Liver (tissue), 9 donors: ENCODE results near the gene VWA5B2. TPM values are rescaled to one million over a fixed set of nuclear protein-coding genes. Genes with fewer than 3 reads are reported as not detected.

Experiments
- DNase-seq: peaks from one replicate; pipeline ENCODE4 v3.0.0-alpha.2; 2017; ENCODE audit warnings: low spot score
- H3K27ac ChIP-seq, 2 donors: one replicate each; pipeline ENCODE4 v1.7.0; 2013; ENCODE audit warnings: inconsistent platforms in 2 of 2, low read length in 2 of 2, control low read depth in 1 of 2, low read depth in 1 of 2, mild to moderate bottlenecking in 1 of 2
- H3K27me3 ChIP-seq, 4 donors: one replicate each; pipeline versions ENCODE4 v1.6.1 to v1.7.0; 2013; ENCODE audit warnings: low read length in 3 of 4, inconsistent platforms in 1 of 4, mild to moderate bottlenecking in 1 of 4, moderate library complexity in 1 of 4; ENCODE audit not compliant: control insufficient read depth in 4 of 4, insufficient read depth in 4 of 4
- H3K36me3 ChIP-seq, 4 donors: one replicate each; pipeline versions ENCODE4 v1.6.1 to v1.7.0; 2013; ENCODE audit warnings: low read length in 3 of 4, mild to moderate bottlenecking in 3 of 4, low read depth in 1 of 4, moderate library complexity in 1 of 4; ENCODE audit not compliant: control insufficient read depth in 4 of 4, insufficient read depth in 3 of 4
- H3K4me1 ChIP-seq, 4 donors: one replicate each; pipeline versions ENCODE4 v1.6.1 to v1.7.0; 2013; ENCODE audit warnings: low read length in 3 of 4, mild to moderate bottlenecking in 3 of 4, moderate library complexity in 1 of 4; ENCODE audit not compliant: control insufficient read depth in 4 of 4, insufficient read depth in 4 of 4
- H3K4me3 ChIP-seq, 3 donors: one replicate each; pipeline versions ENCODE4 v1.6.1 to v1.7.0; 2013; ENCODE audit warnings: low read length in 3 of 3, control low read depth in 1 of 3, low read depth in 1 of 3, mild to moderate bottlenecking in 1 of 3
- H3K9ac ChIP-seq, 2 donors: one replicate each; pipeline ENCODE4 v1.7.0; 2013; ENCODE audit warnings: low read length in 2 of 2, mild to moderate bottlenecking in 2 of 2, moderate library complexity in 2 of 2, control low read depth in 1 of 2, low read depth in 1 of 2
- H3K9me3 ChIP-seq, 4 donors: one replicate each; pipeline versions ENCODE4 v1.6.1 to v1.7.0; 2013; ENCODE audit warnings: low read length in 3 of 4; ENCODE audit not compliant: control insufficient read depth in 4 of 4
- EGR1 ChIP-seq, 2 donors: IDR thresholded peaks; 2 replicates each; pipeline ENCODE4 v1.6.1; 2016 to 2018; ENCODE audit warnings: antibody characterized with exemption in 2 of 2, low read depth in 2 of 2
- FOXA1 ChIP-seq: IDR thresholded peaks from 2 replicates; pipeline ENCODE4 v1.6.1; 2016; ENCODE audit warnings: antibody characterized with exemption
- FOXA2 ChIP-seq: IDR thresholded peaks from 2 replicates; pipeline ENCODE4 v1.6.1; 2016; ENCODE audit warnings: antibody characterized with exemption
- GABPA ChIP-seq, 2 donors: IDR thresholded peaks in 1 of 2; conservative IDR thresholded peaks in 1 of 2; 2 replicates each; pipeline ENCODE4 v1.6.1; 2016; ENCODE audit warnings: antibody characterized with exemption in 2 of 2, mild to moderate bottlenecking in 1 of 2, moderate library complexity in 1 of 2
- HNF4A ChIP-seq, 2 donors: conservative IDR thresholded peaks; 2 replicates each; pipeline ENCODE4 v1.6.1; 2016; ENCODE audit warnings: antibody characterized with exemption in 2 of 2, mild to moderate bottlenecking in 2 of 2
- HNF4G ChIP-seq: IDR thresholded peaks from 2 replicates; pipeline ENCODE4 v1.6.1; 2016; ENCODE audit warnings: antibody characterized with exemption
- JUND ChIP-seq, 2 donors: IDR thresholded peaks; 2 replicates each; pipeline ENCODE4 v1.6.1; 2016; ENCODE audit warnings: antibody characterized with exemption in 2 of 2
- NR2F2 ChIP-seq: IDR thresholded peaks from 2 replicates; pipeline ENCODE4 v1.6.1; 2016; ENCODE audit warnings: antibody characterized with exemption
- RAD21 ChIP-seq, 2 donors: IDR thresholded peaks; 2 replicates each; pipeline ENCODE4 v1.6.1; 2016; ENCODE audit warnings: antibody characterized with exemption in 2 of 2, mild to moderate bottlenecking in 2 of 2
- RXRA ChIP-seq, 2 donors: IDR thresholded peaks; 2 replicates each; pipeline ENCODE4 v1.6.1; 2017 to 2018; ENCODE audit warnings: antibody characterized with exemption in 2 of 2, mild to moderate bottlenecking in 1 of 2
- SP1 ChIP-seq: IDR thresholded peaks from 2 replicates; pipeline ENCODE4 v1.6.1; 2018; ENCODE audit warnings: antibody characterized with exemption, mild to moderate bottlenecking
- TAF1 ChIP-seq: conservative IDR thresholded peaks from 2 replicates; pipeline ENCODE4 v1.6.1; 2016; ENCODE audit warnings: antibody characterized with exemption, mild to moderate bottlenecking
- YY1 ChIP-seq: IDR thresholded peaks from 2 replicates; pipeline ENCODE4 v1.6.1; 2016; ENCODE audit warnings: antibody characterized with exemption, mild to moderate bottlenecking
- WGBS: extraction: QIAGEN DNeasy Blood & Tissue Kit; methylation state at CpG from one replicate; pipeline ENCODE4 v1.1.7; 2013; 5-methylcytosine and 5-hydroxymethylcytosine counted together
- polyA plus RNA-seq, 2 donors: library from polyadenylated mRNA; stranded (reverse) in 1 of 2; unstranded in 1 of 2; fragments of 200-250 nt in 1 of 2; fragments of >200 nt in 1 of 2; fragmentation: Nextera tagmentation in 1 of 2; extraction: Ambion mirVana in 1 of 2; gene quantifications; one replicate each; pipeline versions ENCODE4 v1.2.1 to v1.2.3, GENCODE V29; 2013 to 2015
- total RNA-seq, 2 donors: library from RNA; depleted of rRNA; stranded (reverse); fragments of >200 nt; gene quantifications; one replicate each; pipeline ENCODE4 v1.2.3, GENCODE V29; 2014
- TF ChIP-seq, protein P1 (sequence below): fragments of 150-350 bp; IDR thresholded peaks from 2 replicates; pipeline ENCODE4 v1.5.1; 2017; ENCODE audit warnings: improper control_type of control experiment, low read depth, low read length; ENCODE audit not compliant: missing input control
- TF ChIP-seq, protein P2 (sequence below): IDR thresholded peaks from 2 replicates; pipeline ENCODE4 v1.6.1; 2016; ENCODE audit warnings: antibody characterized with exemption
- TF ChIP-seq, protein P3 (sequence below): IDR thresholded peaks from 2 replicates; pipeline ENCODE4 v1.6.1; 2016; ENCODE audit warnings: antibody characterized with exemption
- TF ChIP-seq, protein P4 (sequence below): IDR thresholded peaks from 2 replicates; pipeline ENCODE4 v1.6.1; 2016; ENCODE audit warnings: antibody characterized with exemption, mild to moderate bottlenecking
- donor health status: healthy.
- donor health status: healthy.
- donor health status: healthy.
- donor health status: healthy.
- donor health status: healthy.

Gene VWA5B2
- total and polyA plus RNA-seq, 4 donors: under 0.01 to 0.14 (median 0.08) TPM; not detected in 1

DNA sequence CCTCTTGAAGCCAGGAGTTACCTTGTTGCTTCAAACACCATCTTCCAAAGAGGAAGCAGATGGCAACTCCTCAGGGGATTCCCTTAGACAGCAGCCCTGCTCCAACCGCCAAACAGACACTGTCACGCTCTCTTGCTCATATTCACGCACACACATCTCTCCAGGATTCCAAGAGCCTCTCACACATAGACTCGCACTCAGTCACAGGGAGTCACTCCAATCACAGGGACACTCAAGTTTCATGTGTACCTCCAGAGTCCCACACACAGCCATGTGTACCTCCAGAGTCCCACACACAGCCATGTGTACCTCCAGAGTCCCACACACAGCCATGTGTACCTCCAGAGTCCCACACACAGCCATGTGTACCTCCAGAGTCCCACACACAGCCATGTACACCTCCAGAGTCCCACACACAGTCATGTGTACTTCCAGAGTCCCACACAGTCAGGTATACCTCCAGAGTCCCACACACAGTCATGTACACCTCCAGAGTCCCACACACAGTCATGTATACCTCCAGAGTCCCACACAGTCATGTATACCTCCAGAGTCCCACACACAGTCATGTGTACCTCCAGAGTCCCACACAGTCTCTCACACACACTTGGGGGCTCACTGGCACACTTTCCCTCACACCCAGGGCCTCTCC is 6.1 kb downstream of the VWA5B2 start:
- Histone ChIP-seq H3K4me3 (no peak overlapping the region), H3K9ac (no peak overlapping the region), H3K9me3 (no peaks in the 10 kb centered on the region), H3K36me3 (no peaks in the 10 kb centered on the region), H3K27me3 (peaks cover 0 to 7% (median 2%) of the 10 kb centered on the region in 4 donors), H3K4me1 (peaks cover 0 to 4% (median 4%) of the 10 kb centered on the region in 4 donors), H3K27ac (no peak overlapping the region)
- no peak for DNase-seq
- TF ChIP-seq NR2F2 (no peak), TAF1 (no peak), RAD21 (IDR thresholded peaks at IDR 0.05) (no peak), FOXA2 (no peak)
- TF ChIP-seq, protein P1, sequence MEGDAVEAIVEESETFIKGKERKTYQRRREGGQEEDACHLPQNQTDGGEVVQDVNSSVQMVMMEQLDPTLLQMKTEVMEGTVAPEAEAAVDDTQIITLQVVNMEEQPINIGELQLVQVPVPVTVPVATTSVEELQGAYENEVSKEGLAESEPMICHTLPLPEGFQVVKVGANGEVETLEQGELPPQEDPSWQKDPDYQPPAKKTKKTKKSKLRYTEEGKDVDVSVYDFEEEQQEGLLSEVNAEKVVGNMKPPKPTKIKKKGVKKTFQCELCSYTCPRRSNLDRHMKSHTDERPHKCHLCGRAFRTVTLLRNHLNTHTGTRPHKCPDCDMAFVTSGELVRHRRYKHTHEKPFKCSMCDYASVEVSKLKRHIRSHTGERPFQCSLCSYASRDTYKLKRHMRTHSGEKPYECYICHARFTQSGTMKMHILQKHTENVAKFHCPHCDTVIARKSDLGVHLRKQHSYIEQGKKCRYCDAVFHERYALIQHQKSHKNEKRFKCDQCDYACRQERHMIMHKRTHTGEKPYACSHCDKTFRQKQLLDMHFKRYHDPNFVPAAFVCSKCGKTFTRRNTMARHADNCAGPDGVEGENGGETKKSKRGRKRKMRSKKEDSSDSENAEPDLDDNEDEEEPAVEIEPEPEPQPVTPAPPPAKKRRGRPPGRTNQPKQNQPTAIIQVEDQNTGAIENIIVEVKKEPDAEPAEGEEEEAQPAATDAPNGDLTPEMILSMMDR: no peak
- 91% methylated on average over 4 of the region's 4 CpGs for WGBS

DNA sequence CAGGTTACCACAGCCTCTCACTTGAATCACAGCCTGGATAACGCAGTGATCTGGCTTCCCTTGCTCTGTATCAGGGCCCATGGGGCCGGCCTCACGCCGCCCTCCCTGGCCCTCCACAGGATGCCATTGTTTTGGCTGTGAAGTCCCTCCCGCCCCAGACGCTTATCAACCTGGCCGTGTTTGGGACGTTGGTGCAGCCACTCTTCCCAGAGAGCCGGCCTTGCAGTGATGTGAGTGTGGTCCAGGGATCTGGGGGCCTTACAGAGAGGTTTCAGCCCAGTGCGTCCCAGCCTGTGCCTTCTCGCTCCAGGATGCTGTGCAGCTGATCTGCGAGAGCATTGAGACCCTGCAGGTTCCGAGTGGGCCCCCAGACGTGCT is 6.6 kb downstream of the VWA5B2 start:
- WGBS: 72% methylated on average over 14 of the region's 14 CpGs
- DNase-seq: no peak
- TF ChIP-seq HNF4G (no peak), RXRA (IDR thresholded peaks at IDR 0.05) (no peak), JUND (IDR thresholded peaks at IDR 0.05) (no peak), FOXA1 (no peak), YY1 (no peak)
- TF ChIP-seq, protein P2, sequence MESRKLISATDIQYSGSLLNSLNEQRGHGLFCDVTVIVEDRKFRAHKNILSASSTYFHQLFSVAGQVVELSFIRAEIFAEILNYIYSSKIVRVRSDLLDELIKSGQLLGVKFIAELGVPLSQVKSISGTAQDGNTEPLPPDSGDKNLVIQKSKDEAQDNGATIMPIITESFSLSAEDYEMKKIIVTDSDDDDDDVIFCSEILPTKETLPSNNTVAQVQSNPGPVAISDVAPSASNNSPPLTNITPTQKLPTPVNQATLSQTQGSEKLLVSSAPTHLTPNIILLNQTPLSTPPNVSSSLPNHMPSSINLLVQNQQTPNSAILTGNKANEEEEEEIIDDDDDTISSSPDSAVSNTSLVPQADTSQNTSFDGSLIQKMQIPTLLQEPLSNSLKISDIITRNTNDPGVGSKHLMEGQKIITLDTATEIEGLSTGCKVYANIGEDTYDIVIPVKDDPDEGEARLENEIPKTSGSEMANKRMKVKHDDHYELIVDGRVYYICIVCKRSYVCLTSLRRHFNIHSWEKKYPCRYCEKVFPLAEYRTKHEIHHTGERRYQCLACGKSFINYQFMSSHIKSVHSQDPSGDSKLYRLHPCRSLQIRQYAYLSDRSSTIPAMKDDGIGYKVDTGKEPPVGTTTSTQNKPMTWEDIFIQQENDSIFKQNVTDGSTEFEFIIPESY: no peak
- TF ChIP-seq, protein P3, sequence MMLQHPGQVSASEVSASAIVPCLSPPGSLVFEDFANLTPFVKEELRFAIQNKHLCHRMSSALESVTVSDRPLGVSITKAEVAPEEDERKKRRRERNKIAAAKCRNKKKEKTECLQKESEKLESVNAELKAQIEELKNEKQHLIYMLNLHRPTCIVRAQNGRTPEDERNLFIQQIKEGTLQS: no peak
- no peaks in the 10 kb centered on the region for H3K36me3 ChIP-seq
- no peaks in the 10 kb centered on the region for H3K4me1 ChIP-seq
- no peaks in the 10 kb centered on the region for H3K9me3 ChIP-seq
- H3K27me3 ChIP-seq: peaks cover 0 to 5% (median 2%) of the 10 kb centered on the region in 4 donors
- H3K27ac ChIP-seq: no peak overlapping the region
- H3K4me3 ChIP-seq: no peak overlapping the region
- no peak overlapping the region for H3K9ac ChIP-seq

DNA sequence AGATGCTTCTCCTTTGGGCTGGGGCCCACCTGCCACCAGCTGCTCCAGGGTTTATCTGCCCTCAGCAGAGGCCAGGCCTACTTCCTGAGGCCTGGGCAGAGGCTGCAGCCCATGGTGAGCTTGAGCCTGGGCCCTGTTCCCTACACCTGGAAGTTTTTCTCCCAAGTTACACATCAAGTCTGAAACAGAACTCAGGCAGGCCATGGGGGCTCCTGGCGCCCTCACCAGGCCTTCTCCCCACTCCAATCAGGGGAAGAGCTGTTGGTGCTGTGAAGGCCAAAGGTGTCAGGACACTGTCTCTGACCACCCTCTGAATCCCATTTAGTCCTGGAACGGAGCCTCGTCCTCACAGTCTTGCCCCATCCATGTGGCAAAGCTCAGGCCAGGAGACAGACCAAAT is 7.3 kb downstream of the VWA5B2 start:
- WGBS: 94% methylated on average over 3 of the region's 3 CpGs
- H3K4me1 ChIP-seq: peaks cover 4 to 6% (median 6%) of the 10 kb centered on the region in 4 donors
- H3K27ac ChIP-seq: no peak overlapping the region
- no peak for DNase-seq
- H3K9me3 ChIP-seq: no peaks in the 10 kb centered on the region
- H3K4me3 ChIP-seq: no peak overlapping the region
- H3K36me3 ChIP-seq: no peaks in the 10 kb centered on the region
- peaks cover 0 to 5% (median 2%) of the 10 kb centered on the region in 4 donors for H3K27me3 ChIP-seq
- no peak overlapping the region for H3K9ac ChIP-seq
- no peak for TF ChIP-seq SP1
- TF ChIP-seq EGR1 (IDR thresholded peaks at IDR 0.05; ENCODE audit: low read depth in 2 of 2): no peak
- TF ChIP-seq, protein P2: no peak
- TF ChIP-seq FOXA1: no peak
- TF ChIP-seq RXRA (IDR thresholded peaks at IDR 0.05): no peak
- no peak for TF ChIP-seq HNF4G
- TF ChIP-seq YY1: no peak
- no peak for TF ChIP-seq FOXA2
- no peak for TF ChIP-seq NR2F2
- TF ChIP-seq, protein P3: no peak
- TF ChIP-seq, protein P4, sequence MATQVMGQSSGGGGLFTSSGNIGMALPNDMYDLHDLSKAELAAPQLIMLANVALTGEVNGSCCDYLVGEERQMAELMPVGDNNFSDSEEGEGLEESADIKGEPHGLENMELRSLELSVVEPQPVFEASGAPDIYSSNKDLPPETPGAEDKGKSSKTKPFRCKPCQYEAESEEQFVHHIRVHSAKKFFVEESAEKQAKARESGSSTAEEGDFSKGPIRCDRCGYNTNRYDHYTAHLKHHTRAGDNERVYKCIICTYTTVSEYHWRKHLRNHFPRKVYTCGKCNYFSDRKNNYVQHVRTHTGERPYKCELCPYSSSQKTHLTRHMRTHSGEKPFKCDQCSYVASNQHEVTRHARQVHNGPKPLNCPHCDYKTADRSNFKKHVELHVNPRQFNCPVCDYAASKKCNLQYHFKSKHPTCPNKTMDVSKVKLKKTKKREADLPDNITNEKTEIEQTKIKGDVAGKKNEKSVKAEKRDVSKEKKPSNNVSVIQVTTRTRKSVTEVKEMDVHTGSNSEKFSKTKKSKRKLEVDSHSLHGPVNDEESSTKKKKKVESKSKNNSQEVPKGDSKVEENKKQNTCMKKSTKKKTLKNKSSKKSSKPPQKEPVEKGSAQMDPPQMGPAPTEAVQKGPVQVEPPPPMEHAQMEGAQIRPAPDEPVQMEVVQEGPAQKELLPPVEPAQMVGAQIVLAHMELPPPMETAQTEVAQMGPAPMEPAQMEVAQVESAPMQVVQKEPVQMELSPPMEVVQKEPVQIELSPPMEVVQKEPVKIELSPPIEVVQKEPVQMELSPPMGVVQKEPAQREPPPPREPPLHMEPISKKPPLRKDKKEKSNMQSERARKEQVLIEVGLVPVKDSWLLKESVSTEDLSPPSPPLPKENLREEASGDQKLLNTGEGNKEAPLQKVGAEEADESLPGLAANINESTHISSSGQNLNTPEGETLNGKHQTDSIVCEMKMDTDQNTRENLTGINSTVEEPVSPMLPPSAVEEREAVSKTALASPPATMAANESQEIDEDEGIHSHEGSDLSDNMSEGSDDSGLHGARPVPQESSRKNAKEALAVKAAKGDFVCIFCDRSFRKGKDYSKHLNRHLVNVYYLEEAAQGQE: no peak
- TF ChIP-seq HNF4A (conservative IDR thresholded peaks at IDR 0.05): no peak
- TF ChIP-seq RAD21 (IDR thresholded peaks at IDR 0.05): no peak
- no peak for TF ChIP-seq JUND (IDR thresholded peaks at IDR 0.05)
- no peak for TF ChIP-seq TAF1
- TF ChIP-seq GABPA (IDR thresholded peaks at IDR 0.05 in 1 of 2, conservative IDR thresholded peaks at IDR 0.05 in 1 of 2): no peak
